Nephron (organoid): ENCODE results near the gene BRWD1.

Experiments used
- H3K27ac Mint-ChIP-seq, 3 experiments: 2 replicates each; pipeline ENCODE4 v1.8.0; 2020; ENCODE audit warnings: mixed read lengths in 3 of 3, mild to moderate bottlenecking in 2 of 3, moderate library complexity in 1 of 3
- H3K27me3 Mint-ChIP-seq: 2 replicates; pipeline ENCODE4 v1.8.0; 2021; ENCODE audit warnings: low read depth, mild to moderate bottlenecking, moderate library complexity, mixed read lengths
- H3K36me3 Mint-ChIP-seq: 2 replicates; pipeline ENCODE4 v1.8.0; 2020; ENCODE audit warnings: low read depth, mixed read lengths
- H3K4me1 Mint-ChIP-seq: 2 replicates; pipeline ENCODE4 v1.8.0; 2020; ENCODE audit warnings: mixed read lengths
- H3K4me3 Mint-ChIP-seq, 3 experiments: 2 replicates each; pipeline ENCODE4 v1.8.0; 2020; ENCODE audit warnings: mild to moderate bottlenecking in 3 of 3, mixed read lengths in 3 of 3, moderate library complexity in 2 of 3
- H3K9me3 Mint-ChIP-seq: 2 replicates; pipeline ENCODE4 v1.8.0; 2020; ENCODE audit warnings: mixed read lengths
- TF ChIP-seq, protein P1 (sequence below), 3 experiments: fragments of 200-600 bp; sonication (generic); IDR thresholded peaks; one replicate each; pipeline ENCODE4 v1.5.0; 2021; ENCODE audit warnings: antibody characterized with exemption in 3 of 3; ENCODE audit not compliant: unreplicated experiment in 3 of 3

Gene BRWD1

DNA sequence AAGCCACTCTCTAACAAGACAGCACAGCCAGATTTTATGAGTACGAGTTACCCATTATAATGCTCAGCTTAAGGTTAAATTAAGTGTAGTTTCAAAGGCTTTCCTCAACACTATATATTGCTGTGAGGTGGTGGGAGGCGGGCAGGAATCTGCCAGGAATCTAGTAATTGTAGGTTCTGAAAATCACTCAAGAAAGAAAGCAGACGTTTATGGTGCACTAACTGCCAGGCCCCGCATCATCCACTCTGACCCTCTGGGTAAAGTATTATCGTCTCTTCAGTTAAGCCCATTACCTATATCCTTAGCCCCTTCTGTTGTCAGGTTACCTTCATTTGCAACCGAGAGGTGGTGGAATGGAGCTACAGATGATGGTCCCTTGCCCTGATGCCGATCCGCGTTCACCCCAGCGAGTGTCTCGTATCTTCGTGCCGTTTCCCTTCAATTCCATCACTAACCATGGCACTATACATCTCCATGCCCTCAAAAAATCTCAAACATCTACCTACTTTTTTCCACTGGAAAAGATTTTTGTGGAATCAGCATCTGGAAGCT, 23.1 kb upstream of the BRWD1 start:
- H3K4me1 Mint-ChIP-seq, result no peaks in the 10 kb centered on the region
- H3K27ac Mint-ChIP-seq, result no peak overlapping the region

DNA sequence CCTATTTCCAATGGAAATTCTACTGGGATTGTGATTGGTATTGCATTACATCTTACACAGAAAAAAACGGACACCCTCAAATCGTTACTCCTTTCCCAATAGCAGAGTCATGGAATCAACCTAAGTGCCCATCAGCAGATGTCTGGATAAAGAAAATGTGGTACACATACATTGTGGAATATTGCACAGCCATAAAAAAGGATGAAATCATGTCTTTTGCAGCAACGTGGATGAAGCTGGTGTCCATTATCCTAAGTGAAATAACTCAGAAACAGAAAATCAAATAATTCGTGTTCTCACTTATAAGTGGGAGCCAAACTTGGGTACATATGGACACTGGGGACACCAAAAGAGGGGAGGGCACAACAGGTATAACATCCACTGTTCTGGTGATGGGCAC, 21.2 kb upstream of the BRWD1 start:
- H3K27me3 Mint-ChIP-seq, result no peaks in the 10 kb centered on the region
- H3K9me3 Mint-ChIP-seq, result no peaks in the 10 kb centered on the region
- no peak overlapping the region for H3K27ac Mint-ChIP-seq
- no peaks in the 10 kb centered on the region for H3K4me1 Mint-ChIP-seq
- TF ChIP-seq, protein P1, sequence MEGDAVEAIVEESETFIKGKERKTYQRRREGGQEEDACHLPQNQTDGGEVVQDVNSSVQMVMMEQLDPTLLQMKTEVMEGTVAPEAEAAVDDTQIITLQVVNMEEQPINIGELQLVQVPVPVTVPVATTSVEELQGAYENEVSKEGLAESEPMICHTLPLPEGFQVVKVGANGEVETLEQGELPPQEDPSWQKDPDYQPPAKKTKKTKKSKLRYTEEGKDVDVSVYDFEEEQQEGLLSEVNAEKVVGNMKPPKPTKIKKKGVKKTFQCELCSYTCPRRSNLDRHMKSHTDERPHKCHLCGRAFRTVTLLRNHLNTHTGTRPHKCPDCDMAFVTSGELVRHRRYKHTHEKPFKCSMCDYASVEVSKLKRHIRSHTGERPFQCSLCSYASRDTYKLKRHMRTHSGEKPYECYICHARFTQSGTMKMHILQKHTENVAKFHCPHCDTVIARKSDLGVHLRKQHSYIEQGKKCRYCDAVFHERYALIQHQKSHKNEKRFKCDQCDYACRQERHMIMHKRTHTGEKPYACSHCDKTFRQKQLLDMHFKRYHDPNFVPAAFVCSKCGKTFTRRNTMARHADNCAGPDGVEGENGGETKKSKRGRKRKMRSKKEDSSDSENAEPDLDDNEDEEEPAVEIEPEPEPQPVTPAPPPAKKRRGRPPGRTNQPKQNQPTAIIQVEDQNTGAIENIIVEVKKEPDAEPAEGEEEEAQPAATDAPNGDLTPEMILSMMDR (IDR thresholded peaks at IDR 0.05; ENCODE audit: unreplicated experiment in 3 of 3), result no peak
- no peaks in the 10 kb centered on the region for H3K36me3 Mint-ChIP-seq
- no peak overlapping the region for H3K4me3 Mint-ChIP-seq

More for the DNA sequence above, 23.1 kb upstream of the BRWD1 start:
- Mint-ChIP-seq H3K9me3 (no peaks in the 10 kb centered on the region), H3K27me3 (no peaks in the 10 kb centered on the region), H3K36me3 (peaks cover 10% of the 10 kb centered on the region), H3K4me3 (no peak overlapping the region)
- TF ChIP-seq, protein P1 (IDR thresholded peaks at IDR 0.05; ENCODE audit: unreplicated experiment in 3 of 3), result no peak

- H3K9me3 Mint-ChIP-seq, result no peaks in the 10 kb centered on the region
- H3K27ac Mint-ChIP-seq, result no peak overlapping the region
- TF ChIP-seq, protein P1 (IDR thresholded peaks at IDR 0.05; ENCODE audit: unreplicated experiment in 3 of 3), result no peak
- H3K4me1 Mint-ChIP-seq, result no peaks in the 10 kb centered on the region
- H3K36me3 Mint-ChIP-seq, result no peaks in the 10 kb centered on the region
- H3K27me3 Mint-ChIP-seq, result no peaks in the 10 kb centered on the region
- H3K4me3 Mint-ChIP-seq, result no peak overlapping the region
Observed at GRCh38 chr21:39332175-39332574, 18.7 kb upstream of the BRWD1 start.

DNA sequence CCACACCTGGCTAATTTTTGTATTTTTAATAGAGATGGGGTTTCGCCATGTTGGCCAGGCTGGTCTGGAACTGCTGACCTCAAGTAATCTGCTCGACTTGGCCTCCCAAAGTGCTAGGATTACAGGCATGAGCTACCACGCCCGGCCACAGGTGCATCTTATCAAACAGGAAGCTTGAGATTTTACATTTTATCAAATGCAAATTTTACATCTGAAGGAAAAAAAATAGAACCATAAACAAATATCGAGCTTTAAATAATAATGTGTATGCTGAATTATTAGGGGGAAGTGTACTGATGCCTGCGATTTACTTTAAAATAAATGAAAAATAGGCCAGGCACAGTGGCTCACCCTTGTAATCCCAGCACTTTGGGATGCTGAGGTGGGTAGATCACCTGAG, 16.6 kb upstream of the BRWD1 start:
- Mint-ChIP-seq H3K4me3 (no peak overlapping the region), H3K27me3 (no peaks in the 10 kb centered on the region), H3K27ac (no peak overlapping the region), H3K36me3 (no peaks in the 10 kb centered on the region), H3K9me3 (no peaks in the 10 kb centered on the region), H3K4me1 (no peaks in the 10 kb centered on the region)
- TF ChIP-seq, protein P1 (IDR thresholded peaks at IDR 0.05; ENCODE audit: unreplicated experiment in 3 of 3), result no peak

DNA sequence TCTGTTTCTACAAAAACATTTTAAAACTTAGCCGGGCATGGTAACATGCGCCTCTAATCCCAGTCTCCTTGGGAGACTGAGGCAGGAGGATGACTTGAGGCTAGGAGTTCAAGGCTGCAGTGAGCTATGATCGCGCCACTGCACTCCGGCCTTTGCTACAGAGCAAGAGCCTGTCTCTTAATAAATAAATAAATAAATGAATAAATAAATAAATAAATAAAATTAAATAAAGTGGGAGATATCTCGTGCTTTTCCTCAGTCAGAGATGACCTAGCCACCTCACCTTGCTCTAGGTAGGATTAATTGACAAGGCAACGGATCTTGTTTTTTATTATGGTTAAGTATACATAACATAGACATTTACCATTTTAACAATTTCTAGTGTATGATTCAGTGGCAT, 14.3 kb upstream of the BRWD1 start:
- no peaks in the 10 kb centered on the region for H3K4me1 Mint-ChIP-seq
- TF ChIP-seq, protein P1 (IDR thresholded peaks at IDR 0.05; ENCODE audit: unreplicated experiment in 3 of 3), result no peak
- no peak overlapping the region for H3K27ac Mint-ChIP-seq
- H3K27me3 Mint-ChIP-seq, result no peaks in the 10 kb centered on the region
- no peaks in the 10 kb centered on the region for H3K36me3 Mint-ChIP-seq
- no peak overlapping the region for H3K4me3 Mint-ChIP-seq
- no peaks in the 10 kb centered on the region for H3K9me3 Mint-ChIP-seq

- Mint-ChIP-seq H3K36me3 (no peaks in the 10 kb centered on the region), H3K9me3 (no peaks in the 10 kb centered on the region), H3K27ac (no peak overlapping the region), H3K4me1 (peaks cover 2% of the 10 kb centered on the region), H3K27me3 (no peaks in the 10 kb centered on the region), H3K4me3 (no peak overlapping the region)
- TF ChIP-seq, protein P1 (IDR thresholded peaks at IDR 0.05; ENCODE audit: unreplicated experiment in 3 of 3), result no peak
Observed at GRCh38 chr21:39326607-39327307, 13.3 kb upstream of the BRWD1 start.
